ENCODE measurements around the gene SHB.

DNA sequence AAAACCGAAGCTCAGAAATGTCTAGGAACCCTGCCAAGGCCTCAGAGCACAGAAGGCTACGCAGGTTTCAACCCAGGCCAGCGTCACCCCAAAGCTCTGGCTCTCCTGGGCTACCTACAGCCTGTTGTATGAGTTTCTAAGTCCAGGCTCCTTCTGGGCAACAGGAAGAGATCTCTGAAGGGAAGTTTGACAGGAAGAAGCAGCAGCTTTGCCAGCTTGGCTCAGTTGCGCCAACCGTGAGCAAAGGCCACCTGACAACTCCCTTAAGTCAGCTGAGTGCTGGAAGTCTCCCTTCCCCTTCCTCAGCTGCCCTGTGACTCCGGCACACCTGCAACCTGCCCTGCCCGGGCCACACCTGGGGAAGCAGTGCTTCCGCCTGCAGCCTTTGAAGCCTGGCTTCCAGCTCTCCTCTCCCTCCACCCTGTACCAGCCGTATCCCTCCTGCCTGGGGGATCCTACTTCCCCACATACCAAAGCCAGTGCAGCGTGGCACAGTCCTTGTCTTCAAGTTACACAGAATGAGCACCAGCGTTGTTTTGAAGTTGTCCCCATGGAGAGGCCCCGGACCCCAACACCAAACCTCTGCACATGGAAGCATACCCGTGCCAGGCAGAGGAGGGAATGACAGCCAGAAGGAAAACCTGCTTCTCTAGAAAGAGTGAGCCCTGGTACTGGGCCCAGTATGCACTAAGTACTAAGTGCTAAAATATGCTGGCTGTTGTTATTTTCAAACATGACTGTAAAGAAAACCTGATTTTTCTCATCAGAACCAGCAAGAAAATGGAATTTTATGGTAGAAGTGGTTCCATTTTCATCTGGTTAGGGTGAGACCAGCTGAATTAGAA lies 36.5 kb downstream of the SHB start:
- TF ChIP-seq EZH2 (IDR thresholded peaks at IDR 0.05), result no peak
- TF ChIP-seq, protein P1, sequence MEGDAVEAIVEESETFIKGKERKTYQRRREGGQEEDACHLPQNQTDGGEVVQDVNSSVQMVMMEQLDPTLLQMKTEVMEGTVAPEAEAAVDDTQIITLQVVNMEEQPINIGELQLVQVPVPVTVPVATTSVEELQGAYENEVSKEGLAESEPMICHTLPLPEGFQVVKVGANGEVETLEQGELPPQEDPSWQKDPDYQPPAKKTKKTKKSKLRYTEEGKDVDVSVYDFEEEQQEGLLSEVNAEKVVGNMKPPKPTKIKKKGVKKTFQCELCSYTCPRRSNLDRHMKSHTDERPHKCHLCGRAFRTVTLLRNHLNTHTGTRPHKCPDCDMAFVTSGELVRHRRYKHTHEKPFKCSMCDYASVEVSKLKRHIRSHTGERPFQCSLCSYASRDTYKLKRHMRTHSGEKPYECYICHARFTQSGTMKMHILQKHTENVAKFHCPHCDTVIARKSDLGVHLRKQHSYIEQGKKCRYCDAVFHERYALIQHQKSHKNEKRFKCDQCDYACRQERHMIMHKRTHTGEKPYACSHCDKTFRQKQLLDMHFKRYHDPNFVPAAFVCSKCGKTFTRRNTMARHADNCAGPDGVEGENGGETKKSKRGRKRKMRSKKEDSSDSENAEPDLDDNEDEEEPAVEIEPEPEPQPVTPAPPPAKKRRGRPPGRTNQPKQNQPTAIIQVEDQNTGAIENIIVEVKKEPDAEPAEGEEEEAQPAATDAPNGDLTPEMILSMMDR (IDR thresholded peaks at IDR 0.05), result no peak
